ENCODE measurements around the gene AURKB. TPM values are rescaled to one million over a fixed set of nuclear protein-coding genes. Genes with fewer than 3 reads are reported as not detected.

The AURKB gene
- total and polyA plus RNA-seq, 2 of the 13 experiments (the other 11 are each of a cell fraction or from before 2014, with no cell fraction given) = 29.5 to 75.3 TPM

DNA sequence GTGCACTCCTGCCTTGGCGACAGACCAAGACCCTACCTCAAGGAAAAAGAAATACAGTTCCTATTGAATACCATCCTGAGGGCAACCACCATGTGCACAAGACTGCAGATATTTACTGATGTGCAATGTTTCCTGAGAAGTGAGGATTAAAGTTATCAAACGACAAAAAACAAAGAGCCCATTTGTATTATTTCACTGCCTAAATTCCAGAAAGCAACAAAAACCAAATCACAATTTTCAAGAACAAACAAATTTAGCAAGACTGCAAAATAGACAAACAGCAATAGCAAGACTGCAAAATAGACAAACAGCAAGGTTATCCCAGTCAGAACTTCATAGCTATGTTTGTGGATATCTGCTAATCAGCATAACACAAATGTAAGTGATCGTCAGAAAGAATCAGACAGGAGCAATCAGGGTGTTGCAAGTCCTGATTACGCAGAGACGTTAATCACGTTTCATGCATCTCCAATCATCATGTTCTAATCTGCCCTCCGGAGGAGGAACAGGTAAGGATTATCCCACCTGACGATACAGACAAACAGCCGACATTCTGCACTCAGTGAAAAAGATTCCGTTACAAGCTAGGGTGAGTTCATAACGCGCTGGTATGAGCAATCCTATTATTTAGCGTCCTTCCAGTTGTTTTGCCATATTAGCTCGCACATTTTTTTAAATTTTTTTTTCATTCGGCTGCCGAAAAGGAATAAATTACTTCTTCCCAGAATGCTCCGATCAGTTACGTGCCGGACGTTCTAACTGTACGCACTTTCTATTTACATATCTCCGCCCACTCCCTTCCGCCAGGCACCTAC is 37.1 kb downstream of the AURKB start (continued):
- TF ChIP-seq, protein P1, sequence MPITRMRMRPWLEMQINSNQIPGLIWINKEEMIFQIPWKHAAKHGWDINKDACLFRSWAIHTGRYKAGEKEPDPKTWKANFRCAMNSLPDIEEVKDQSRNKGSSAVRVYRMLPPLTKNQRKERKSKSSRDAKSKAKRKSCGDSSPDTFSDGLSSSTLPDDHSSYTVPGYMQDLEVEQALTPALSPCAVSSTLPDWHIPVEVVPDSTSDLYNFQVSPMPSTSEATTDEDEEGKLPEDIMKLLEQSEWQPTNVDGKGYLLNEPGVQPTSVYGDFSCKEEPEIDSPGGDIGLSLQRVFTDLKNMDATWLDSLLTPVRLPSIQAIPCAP (CRISPR knock-in tag; IDR thresholded peaks at IDR 0.05; ENCODE audit: low read depth) = no peak
- TF ChIP-seq, protein P2, sequence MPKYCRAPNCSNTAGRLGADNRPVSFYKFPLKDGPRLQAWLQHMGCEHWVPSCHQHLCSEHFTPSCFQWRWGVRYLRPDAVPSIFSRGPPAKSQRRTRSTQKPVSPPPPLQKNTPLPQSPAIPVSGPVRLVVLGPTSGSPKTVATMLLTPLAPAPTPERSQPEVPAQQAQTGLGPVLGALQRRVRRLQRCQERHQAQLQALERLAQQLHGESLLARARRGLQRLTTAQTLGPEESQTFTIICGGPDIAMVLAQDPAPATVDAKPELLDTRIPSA (CRISPR knock-in tag; IDR thresholded peaks at IDR 0.05; ENCODE audit: borderline replicate concordance) = no peak
- TF ChIP-seq, protein P3, sequence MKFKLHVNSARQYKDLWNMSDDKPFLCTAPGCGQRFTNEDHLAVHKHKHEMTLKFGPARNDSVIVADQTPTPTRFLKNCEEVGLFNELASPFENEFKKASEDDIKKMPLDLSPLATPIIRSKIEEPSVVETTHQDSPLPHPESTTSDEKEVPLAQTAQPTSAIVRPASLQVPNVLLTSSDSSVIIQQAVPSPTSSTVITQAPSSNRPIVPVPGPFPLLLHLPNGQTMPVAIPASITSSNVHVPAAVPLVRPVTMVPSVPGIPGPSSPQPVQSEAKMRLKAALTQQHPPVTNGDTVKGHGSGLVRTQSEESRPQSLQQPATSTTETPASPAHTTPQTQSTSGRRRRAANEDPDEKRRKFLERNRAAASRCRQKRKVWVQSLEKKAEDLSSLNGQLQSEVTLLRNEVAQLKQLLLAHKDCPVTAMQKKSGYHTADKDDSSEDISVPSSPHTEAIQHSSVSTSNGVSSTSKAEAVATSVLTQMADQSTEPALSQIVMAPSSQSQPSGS (CRISPR knock-in tag; IDR thresholded peaks at IDR 0.05) = peak; percentile 98
- peak; percentile 96 for TF ChIP-seq HOXD1 (CRISPR knock-in tag; IDR thresholded peaks at IDR 0.05)
- peak; percentile 100 for TF ChIP-seq MED8 (CRISPR knock-in tag; IDR thresholded peaks at IDR 0.05; ENCODE audit: insufficient replicate concordance)
- TF ChIP-seq ZNF446 (CRISPR knock-in tag; IDR thresholded peaks at IDR 0.05) = peak; percentile 29; the same call in 1 of the 2 replicates
- TF ChIP-seq ZNF180 (CRISPR knock-in tag; IDR thresholded peaks at IDR 0.05; ENCODE audit: borderline replicate concordance, low read depth) = peak; percentile 97
- TF ChIP-seq ZNF530 (CRISPR knock-in tag; IDR thresholded peaks at IDR 0.05; ENCODE audit: low read depth) = no peak
- TF ChIP-seq TBP (CRISPR knock-in tag; IDR thresholded peaks at IDR 0.05) = peak; percentile 100; the same call in 1 of the 2 replicates
- TF ChIP-seq ZNF20 (CRISPR knock-in tag; IDR thresholded peaks at IDR 0.05) = 0 out of 2 replicates have a peak, but pooled peaks have one; percentile 39
- TF ChIP-seq, protein P4, sequence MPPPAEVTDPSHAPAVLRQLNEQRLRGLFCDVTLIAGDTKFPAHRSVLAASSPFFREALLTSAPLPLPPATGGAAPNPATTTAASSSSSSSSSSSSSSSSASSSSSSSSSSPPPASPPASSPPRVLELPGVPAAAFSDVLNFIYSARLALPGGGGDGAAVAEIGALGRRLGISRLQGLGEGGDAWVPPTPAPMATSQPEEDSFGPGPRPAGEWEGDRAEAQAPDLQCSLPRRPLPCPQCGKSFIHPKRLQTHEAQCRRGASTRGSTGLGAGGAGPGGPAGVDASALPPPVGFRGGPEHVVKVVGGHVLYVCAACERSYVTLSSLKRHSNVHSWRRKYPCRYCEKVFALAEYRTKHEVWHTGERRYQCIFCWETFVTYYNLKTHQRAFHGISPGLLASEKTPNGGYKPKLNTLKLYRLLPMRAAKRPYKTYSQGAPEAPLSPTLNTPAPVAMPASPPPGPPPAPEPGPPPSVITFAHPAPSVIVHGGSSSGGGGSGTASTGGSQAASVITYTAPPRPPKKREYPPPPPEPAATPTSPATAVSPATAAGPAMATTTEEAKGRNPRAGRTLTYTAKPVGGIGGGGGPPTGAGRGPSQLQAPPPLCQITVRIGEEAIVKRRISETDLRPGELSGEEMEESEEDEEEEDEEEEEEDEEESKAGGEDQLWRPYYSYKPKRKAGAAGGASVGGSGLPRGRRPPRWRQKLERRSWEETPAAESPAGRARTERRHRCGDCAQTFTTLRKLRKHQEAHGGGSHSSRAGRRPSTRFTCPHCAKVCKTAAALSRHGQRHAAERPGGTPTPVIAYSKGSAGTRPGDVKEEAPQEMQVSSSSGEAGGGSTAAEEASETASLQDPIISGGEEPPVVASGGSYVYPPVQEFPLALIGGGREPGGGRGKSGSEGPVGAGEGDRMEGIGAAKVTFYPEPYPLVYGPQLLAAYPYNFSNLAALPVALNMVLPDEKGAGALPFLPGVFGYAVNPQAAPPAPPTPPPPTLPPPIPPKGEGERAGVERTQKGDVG (CRISPR knock-in tag; IDR thresholded peaks at IDR 0.05; ENCODE audit: borderline replicate concordance) = no peak
- no peak for TF ChIP-seq NFE2L2 (IDR thresholded peaks at IDR 0.05; ENCODE audit: low read length)
- no peak for TF ChIP-seq RBM39 (IDR thresholded peaks at IDR 0.05; ENCODE audit: low read depth, low read length, poor library complexity, severe bottlenecking)
- TF ChIP-seq TRIM24 (CRISPR knock-in tag; IDR thresholded peaks at IDR 0.05) = 0 out of 2 replicates have a peak, but pooled peaks have one; percentile 44
- peak; percentile 82; the same call in 1 of the 2 replicates for TF ChIP-seq ZNF709 (CRISPR knock-in tag; IDR thresholded peaks at IDR 0.05)
- peak; percentile 74; the same call in 1 of the 2 replicates for TF ChIP-seq ZKSCAN1 (IDR thresholded peaks at IDR 0.05; ENCODE audit: low read length)
- peak; percentile 65; the same call in 1 of the 2 replicates for TF ChIP-seq MEIS2 (CRISPR knock-in tag; IDR thresholded peaks at IDR 0.05)
- peak; percentile 95; the same call in 1 of the 2 replicates for TF ChIP-seq TP53 (CRISPR knock-in tag; conservative IDR thresholded peaks at IDR 0.05)
- TF ChIP-seq, protein P5, sequence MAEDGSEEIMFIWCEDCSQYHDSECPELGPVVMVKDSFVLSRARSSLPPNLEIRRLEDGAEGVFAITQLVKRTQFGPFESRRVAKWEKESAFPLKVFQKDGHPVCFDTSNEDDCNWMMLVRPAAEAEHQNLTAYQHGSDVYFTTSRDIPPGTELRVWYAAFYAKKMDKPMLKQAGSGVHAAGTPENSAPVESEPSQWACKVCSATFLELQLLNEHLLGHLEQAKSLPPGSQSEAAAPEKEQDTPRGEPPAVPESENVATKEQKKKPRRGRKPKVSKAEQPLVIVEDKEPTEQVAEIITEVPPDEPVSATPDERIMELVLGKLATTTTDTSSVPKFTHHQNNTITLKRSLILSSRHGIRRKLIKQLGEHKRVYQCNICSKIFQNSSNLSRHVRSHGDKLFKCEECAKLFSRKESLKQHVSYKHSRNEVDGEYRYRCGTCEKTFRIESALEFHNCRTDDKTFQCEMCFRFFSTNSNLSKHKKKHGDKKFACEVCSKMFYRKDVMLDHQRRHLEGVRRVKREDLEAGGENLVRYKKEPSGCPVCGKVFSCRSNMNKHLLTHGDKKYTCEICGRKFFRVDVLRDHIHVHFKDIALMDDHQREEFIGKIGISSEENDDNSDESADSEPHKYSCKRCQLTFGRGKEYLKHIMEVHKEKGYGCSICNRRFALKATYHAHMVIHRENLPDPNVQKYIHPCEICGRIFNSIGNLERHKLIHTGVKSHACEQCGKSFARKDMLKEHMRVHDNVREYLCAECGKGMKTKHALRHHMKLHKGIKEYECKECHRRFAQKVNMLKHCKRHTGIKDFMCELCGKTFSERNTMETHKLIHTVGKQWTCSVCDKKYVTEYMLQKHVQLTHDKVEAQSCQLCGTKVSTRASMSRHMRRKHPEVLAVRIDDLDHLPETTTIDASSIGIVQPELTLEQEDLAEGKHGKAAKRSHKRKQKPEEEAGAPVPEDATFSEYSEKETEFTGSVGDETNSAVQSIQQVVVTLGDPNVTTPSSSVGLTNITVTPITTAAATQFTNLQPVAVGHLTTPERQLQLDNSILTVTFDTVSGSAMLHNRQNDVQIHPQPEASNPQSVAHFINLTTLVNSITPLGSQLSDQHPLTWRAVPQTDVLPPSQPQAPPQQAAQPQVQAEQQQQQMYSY (CRISPR knock-in tag; IDR thresholded peaks at IDR 0.05) = peak; percentile 77

All from HepG2 (cell line).